GM12878 (cell line): ENCODE results near the gene SHISA9. TPM values are rescaled to one million over a fixed set of nuclear protein-coding genes. Genes with fewer than 3 reads are reported as not detected.

Experiments used
- ATAC-seq: fragments of 200-7000 bp; cut with Tn5 transposase; 3 replicates; pipeline ENCODE4 v1.9.1; 2020; ENCODE audit warnings: mild to moderate bottlenecking, moderate library complexity
- BruUV-seq: library from RNA; stranded (reverse); fragments of 400-500 nt; replicated peaks from 2 replicates; lab custom pipeline; 2021; lab: Mats Ljungman, UMichigan
- CTCF ChIA-PET: fragments of 300-600 bp; sonication (Branson Sonifier 250); formaldehyde crosslinking; extraction: SDS; loops from one replicate; lab custom pipeline; 2021; ENCODE audit warnings: inconsistent platforms; lab: Yijun Ruan, JAX
- POLR2A ChIA-PET: fragments of 350-600 bp; formaldehyde crosslinking; extraction: SDS; loops from one replicate; lab custom pipeline; 2021; ENCODE audit warnings: inconsistent platforms; lab: Charles Lee
- RAD21 ChIA-PET: fragments of 300-600 bp; sonication (Branson Sonifier 250); formaldehyde crosslinking; loops from one replicate; lab custom pipeline; 2023; ENCODE audit warnings: antibody characterized with exemption; ENCODE audit not compliant: unreplicated experiment; lab: Charles Lee
- SMC1A ChIA-PET: fragments of 300-600 bp; sonication (Branson Sonifier 250); formaldehyde crosslinking; loops from one replicate; lab custom pipeline; 2023; ENCODE audit not compliant: unreplicated experiment, uncharacterized antibody; lab: Charles Lee
- DNase-seq: peaks from one replicate; pipeline ENCODE4 v3.0.0-alpha.2; 2011; ENCODE audit warnings: low read depth, low spot score
- FAIRE-seq: peaks from 3 replicates; lab custom pipeline; 2011; peaks lifted over from hg19 to GRCh38; lab: Jason Lieb, UNC
- H2AFZ ChIP-seq: 2 replicates; pipeline ENCODE4 v1.6.0; 2011; ENCODE audit warnings: low read depth, low read length, control low read depth; ENCODE audit not compliant: control insufficient read depth
- H3K27ac ChIP-seq: 2 replicates; pipeline ENCODE4 v1.5.1; 2011; ENCODE audit warnings: control low read depth; ENCODE audit not compliant: control insufficient read depth, insufficient read depth
- H3K27me3 ChIP-seq, 2 experiments: replicated peaks in 1 of 2; 2 replicates each; pipeline versions ENCODE4 v1.6.0 to v1.6.1; 2011; ENCODE audit warnings: low read length in 1 of 2; ENCODE audit not compliant: control insufficient read depth in 2 of 2, insufficient read depth in 2 of 2
- H3K36me3 ChIP-seq, 2 experiments: 2 replicates each; pipeline ENCODE4 v1.5.1; 2011; ENCODE audit warnings: low read length in 1 of 2; ENCODE audit not compliant: control insufficient read depth in 2 of 2, insufficient read depth in 2 of 2
- H3K4me1 ChIP-seq: 2 replicates; pipeline ENCODE4 v1.6.1; 2011; ENCODE audit warnings: mild to moderate bottlenecking, low read length, moderate library complexity, mixed read lengths; ENCODE audit not compliant: control insufficient read depth, insufficient read depth
- H3K4me2 ChIP-seq: 2 replicates; pipeline ENCODE4 v1.6.0; 2011; ENCODE audit warnings: control low read depth; ENCODE audit not compliant: control insufficient read depth, insufficient read depth
- H3K4me3 ChIP-seq: fragments of 200-600 bp; sonication (generic); 2 replicates; pipeline ENCODE4 v1.5.1; 2016
- H3K79me2 ChIP-seq: 2 replicates; pipeline ENCODE4 v1.6.0; 2011; ENCODE audit warnings: low read length; ENCODE audit not compliant: control insufficient read depth, insufficient read depth
- H3K9ac ChIP-seq: 2 replicates; pipeline ENCODE4 v1.8.0; 2011; ENCODE audit warnings: low read length, control low read depth, mixed read lengths; ENCODE audit not compliant: control insufficient read depth, insufficient read depth
- H3K9me3 ChIP-seq: replicated peaks from 3 replicates; pipeline ENCODE4 v1.5.1; 2011; ENCODE audit warnings: mild to moderate bottlenecking, low read length; ENCODE audit not compliant: control insufficient read depth, insufficient read depth
- H4K20me1 ChIP-seq: 2 replicates; pipeline ENCODE4 v1.6.0; 2011; ENCODE audit not compliant: control insufficient read depth, insufficient read depth
- EED ChIP-seq: sonication (generic); IDR thresholded peaks from 2 replicates; pipeline ENCODE4 v1.6.1; 2016; ENCODE audit warnings: antibody characterized with exemption, low read depth
- HCFC1 ChIP-seq: fragments of 150-350 bp; IDR thresholded peaks from 2 replicates; pipeline ENCODE4 v1.6.1; 2014; ENCODE audit warnings: low read length
- MYC ChIP-seq: IDR thresholded peaks from 2 replicates; pipeline ENCODE4 v1.6.1; 2011; ENCODE audit warnings: mild to moderate bottlenecking, low read length, moderate library complexity, inconsistent platforms; ENCODE audit not compliant: insufficient read depth, insufficient replicate concordance, insufficient read length, severe bottlenecking
- NR2C2 ChIP-seq: IDR thresholded peaks from 2 replicates; pipeline ENCODE4 v1.6.1; 2011; ENCODE audit warnings: borderline replicate concordance, low read depth; ENCODE audit not compliant: control insufficient read depth, insufficient read length
- RAD51 ChIP-seq: fragments of 450-650 bp; IDR thresholded peaks from 2 replicates; pipeline ENCODE4 v1.6.1; 2016; ENCODE audit warnings: moderate library complexity, mild to moderate bottlenecking, inconsistent platforms
- SIN3A ChIP-seq: IDR thresholded peaks from 2 replicates; pipeline ENCODE4 v1.6.1; 2012; ENCODE audit warnings: low read depth, low read length, improper control_type of control experiment
- SMARCA5 ChIP-seq: fragments of 450-650 bp; IDR thresholded peaks from 2 replicates; pipeline ENCODE4 v1.6.1; 2017; ENCODE audit warnings: mild to moderate bottlenecking
- ZSCAN29 ChIP-seq: fragments of 450-650 bp; IDR thresholded peaks from 2 replicates; pipeline ENCODE4 v1.6.1; 2017; ENCODE audit warnings: mild to moderate bottlenecking, moderate library complexity
- whole genome bisulfite sequencing: methylation state at CpG from one replicate; pipeline ENCODE4 v1.1.6; 2016; ENCODE audit warnings: low lambda C conversion rate; ENCODE audit not compliant: insufficient replicate concordance, insufficient coverage; ENCODE audit errors: missing lambda C conversion rate; 5-methylcytosine and 5-hydroxymethylcytosine counted together
- in situ Hi-C: fragments of 300-500 bp; cut with MboI; formaldehyde crosslinking; loops from 9 replicates; pipeline ENCODE4 v1.14.3; 2018; ENCODE audit warnings: mixed read lengths
- intact Hi-C: fragments of 100-400 bp; cut with micrococcal nuclease; formaldehyde crosslinking; loops from one replicate; pipeline ENCODE4 v1.14.2; 2022; ENCODE audit not compliant: unreplicated experiment
- polyA plus RNA-seq, 11 experiments: library from polyadenylated mRNA; depleted of rRNA in 4 of 11; unstranded in 6 of 11; stranded (reverse) in 5 of 11; fragments of >200 nt; fragmentation: Nextera tagmentation in 4 of 11; fragmentation: Illumina TruSeq in 1 of 11; extraction: Ambion mirVana in 4 of 11; extraction: Trizol in 1 of 11; gene quantifications; 1 replicate in 1 of 11; 2 replicates in 10 of 11; pipeline versions ENCODE4 v1.2.1 to v1.2.3, GENCODE V29; 2011 to 2016; ENCODE audit warnings: inconsistent platforms in 2 of 11, missing spikeins in 2 of 11, low read depth in 1 of 11
- total RNA-seq, 4 experiments: library from RNA; depleted of rRNA in 3 of 4; stranded (reverse); fragments of >200 nt in 3 of 4; fragmentation: Illumina TruSeq in 1 of 4; extraction: Trizol in 1 of 4; gene quantifications; 2 replicates each; pipeline versions ENCODE4 v1.2.1 to v1.2.3, GENCODE V29; 2013 to 2021
- TF ChIP-seq, protein P1 (sequence below): IDR thresholded peaks from 2 replicates; pipeline ENCODE4 v1.6.1; 2011; ENCODE audit warnings: mild to moderate bottlenecking, low read depth, low read length, moderate library complexity; ENCODE audit not compliant: insufficient replicate concordance
- TF ChIP-seq, protein P2 (sequence below): IDR thresholded peaks from 2 replicates; pipeline ENCODE4 v1.6.1; 2011; ENCODE audit warnings: borderline replicate concordance, low read depth, mild to moderate bottlenecking, moderate library complexity, mixed read lengths, low read length; ENCODE audit not compliant: insufficient read depth; ENCODE audit errors: extremely low read length
- TF ChIP-seq, protein P3 (sequence below): fragments of 150-350 bp; IDR thresholded peaks from 2 replicates; pipeline ENCODE4 v1.6.1; 2014; ENCODE audit warnings: mild to moderate bottlenecking, low read depth, low read length
- TF ChIP-seq, protein P4 (sequence below): fragments of 450-650 bp; formaldehyde crosslinking; IDR thresholded peaks from 2 replicates; pipeline ENCODE4 v1.4.0; 2022; ENCODE audit warnings: mild to moderate bottlenecking, moderate library complexity
- TF ChIP-seq, protein P5 (sequence below): fragments of 450-650 bp; IDR thresholded peaks from 2 replicates; pipeline ENCODE4 v1.6.1; 2014; ENCODE audit warnings: mild to moderate bottlenecking

The SHISA9 gene
- total and polyA plus RNA-seq, 10 of the 15 experiments (the other 5 are each of a cell fraction or from before 2014, with no cell fraction given) = 0.03 to 25.5 (median 0.07) TPM

DNA sequence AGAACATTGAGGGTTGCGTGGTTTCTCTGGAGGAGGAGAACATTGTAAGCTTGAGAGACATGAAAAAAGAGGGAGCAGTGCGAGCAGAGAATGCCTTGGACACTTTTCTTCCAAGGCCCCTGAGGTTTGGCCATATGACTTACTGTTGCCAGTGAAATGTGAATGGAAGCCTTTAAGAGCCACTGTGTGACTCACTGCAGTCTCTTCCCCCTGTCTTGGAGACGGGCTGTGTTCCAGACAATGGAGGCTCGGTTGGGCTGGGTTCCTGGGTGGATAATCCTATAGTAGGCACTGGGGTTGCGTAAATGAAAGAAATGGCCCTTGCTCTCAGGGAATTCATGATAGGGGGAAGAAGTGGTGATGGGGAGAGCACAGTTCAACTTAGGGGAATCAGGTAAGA is 75.5 kb downstream of the SHISA9 start:
- in situ Hi-C loops = no loop called here
- no peak overlapping the region for H3K9ac ChIP-seq
- H3K27me3 ChIP-seq = no peaks in the 10 kb centered on the region
- ATAC-seq (no peak), DNase-seq (no peak)
- ChIA-PET POLR2A (no interaction called here), RAD21 (no interaction called here)
- WGBS = 32% methylated on average over 5 of the region's 5 CpGs
- H3K36me3 ChIP-seq = no peaks in the 10 kb centered on the region
- H3K79me2 ChIP-seq = no peaks in the 10 kb centered on the region
- no TSS peak for BruUV-seq
- no peak overlapping the region for H3K4me2 ChIP-seq
- TF ChIP-seq RAD51 (no peak), SMARCA5 (no peak), NR2C2 (no peak), HCFC1 (no peak), MYC (no peak), ZSCAN29 (no peak), SIN3A (no peak), EED (no peak)
- TF ChIP-seq, protein P1, sequence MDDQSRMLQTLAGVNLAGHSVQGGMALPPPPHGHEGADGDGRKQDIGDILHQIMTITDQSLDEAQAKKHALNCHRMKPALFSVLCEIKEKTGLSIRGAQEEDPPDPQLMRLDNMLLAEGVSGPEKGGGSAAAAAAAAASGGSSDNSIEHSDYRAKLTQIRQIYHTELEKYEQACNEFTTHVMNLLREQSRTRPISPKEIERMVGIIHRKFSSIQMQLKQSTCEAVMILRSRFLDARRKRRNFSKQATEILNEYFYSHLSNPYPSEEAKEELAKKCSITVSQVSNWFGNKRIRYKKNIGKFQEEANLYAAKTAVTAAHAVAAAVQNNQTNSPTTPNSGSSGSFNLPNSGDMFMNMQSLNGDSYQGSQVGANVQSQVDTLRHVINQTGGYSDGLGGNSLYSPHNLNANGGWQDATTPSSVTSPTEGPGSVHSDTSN = no peak
- TF ChIP-seq, protein P2, sequence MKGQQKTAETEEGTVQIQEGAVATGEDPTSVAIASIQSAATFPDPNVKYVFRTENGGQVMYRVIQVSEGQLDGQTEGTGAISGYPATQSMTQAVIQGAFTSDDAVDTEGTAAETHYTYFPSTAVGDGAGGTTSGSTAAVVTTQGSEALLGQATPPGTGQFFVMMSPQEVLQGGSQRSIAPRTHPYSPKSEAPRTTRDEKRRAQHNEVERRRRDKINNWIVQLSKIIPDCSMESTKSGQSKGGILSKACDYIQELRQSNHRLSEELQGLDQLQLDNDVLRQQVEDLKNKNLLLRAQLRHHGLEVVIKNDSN = no peak
- TF ChIP-seq, protein P3, sequence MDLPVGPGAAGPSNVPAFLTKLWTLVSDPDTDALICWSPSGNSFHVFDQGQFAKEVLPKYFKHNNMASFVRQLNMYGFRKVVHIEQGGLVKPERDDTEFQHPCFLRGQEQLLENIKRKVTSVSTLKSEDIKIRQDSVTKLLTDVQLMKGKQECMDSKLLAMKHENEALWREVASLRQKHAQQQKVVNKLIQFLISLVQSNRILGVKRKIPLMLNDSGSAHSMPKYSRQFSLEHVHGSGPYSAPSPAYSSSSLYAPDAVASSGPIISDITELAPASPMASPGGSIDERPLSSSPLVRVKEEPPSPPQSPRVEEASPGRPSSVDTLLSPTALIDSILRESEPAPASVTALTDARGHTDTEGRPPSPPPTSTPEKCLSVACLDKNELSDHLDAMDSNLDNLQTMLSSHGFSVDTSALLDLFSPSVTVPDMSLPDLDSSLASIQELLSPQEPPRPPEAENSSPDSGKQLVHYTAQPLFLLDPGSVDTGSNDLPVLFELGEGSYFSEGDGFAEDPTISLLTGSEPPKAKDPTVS = no peak
- TF ChIP-seq, protein P4, sequence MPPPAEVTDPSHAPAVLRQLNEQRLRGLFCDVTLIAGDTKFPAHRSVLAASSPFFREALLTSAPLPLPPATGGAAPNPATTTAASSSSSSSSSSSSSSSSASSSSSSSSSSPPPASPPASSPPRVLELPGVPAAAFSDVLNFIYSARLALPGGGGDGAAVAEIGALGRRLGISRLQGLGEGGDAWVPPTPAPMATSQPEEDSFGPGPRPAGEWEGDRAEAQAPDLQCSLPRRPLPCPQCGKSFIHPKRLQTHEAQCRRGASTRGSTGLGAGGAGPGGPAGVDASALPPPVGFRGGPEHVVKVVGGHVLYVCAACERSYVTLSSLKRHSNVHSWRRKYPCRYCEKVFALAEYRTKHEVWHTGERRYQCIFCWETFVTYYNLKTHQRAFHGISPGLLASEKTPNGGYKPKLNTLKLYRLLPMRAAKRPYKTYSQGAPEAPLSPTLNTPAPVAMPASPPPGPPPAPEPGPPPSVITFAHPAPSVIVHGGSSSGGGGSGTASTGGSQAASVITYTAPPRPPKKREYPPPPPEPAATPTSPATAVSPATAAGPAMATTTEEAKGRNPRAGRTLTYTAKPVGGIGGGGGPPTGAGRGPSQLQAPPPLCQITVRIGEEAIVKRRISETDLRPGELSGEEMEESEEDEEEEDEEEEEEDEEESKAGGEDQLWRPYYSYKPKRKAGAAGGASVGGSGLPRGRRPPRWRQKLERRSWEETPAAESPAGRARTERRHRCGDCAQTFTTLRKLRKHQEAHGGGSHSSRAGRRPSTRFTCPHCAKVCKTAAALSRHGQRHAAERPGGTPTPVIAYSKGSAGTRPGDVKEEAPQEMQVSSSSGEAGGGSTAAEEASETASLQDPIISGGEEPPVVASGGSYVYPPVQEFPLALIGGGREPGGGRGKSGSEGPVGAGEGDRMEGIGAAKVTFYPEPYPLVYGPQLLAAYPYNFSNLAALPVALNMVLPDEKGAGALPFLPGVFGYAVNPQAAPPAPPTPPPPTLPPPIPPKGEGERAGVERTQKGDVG (CRISPR knock-in tag) = no peak
- TF ChIP-seq, protein P5, sequence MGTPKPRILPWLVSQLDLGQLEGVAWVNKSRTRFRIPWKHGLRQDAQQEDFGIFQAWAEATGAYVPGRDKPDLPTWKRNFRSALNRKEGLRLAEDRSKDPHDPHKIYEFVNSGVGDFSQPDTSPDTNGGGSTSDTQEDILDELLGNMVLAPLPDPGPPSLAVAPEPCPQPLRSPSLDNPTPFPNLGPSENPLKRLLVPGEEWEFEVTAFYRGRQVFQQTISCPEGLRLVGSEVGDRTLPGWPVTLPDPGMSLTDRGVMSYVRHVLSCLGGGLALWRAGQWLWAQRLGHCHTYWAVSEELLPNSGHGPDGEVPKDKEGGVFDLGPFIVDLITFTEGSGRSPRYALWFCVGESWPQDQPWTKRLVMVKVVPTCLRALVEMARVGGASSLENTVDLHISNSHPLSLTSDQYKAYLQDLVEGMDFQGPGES = no peak
- TF ChIP-seq, all 136 proteins: peak for 0
- SMC1A ChIA-PET = interaction anchor here (0.8 kb wide), 1 partner anchor 205 kb away, joined by 3 read pairs; no protein-coding TSS in a partner anchor
- intact Hi-C loops = no loop called here
- H3K9me3 ChIP-seq = no peaks in the 10 kb centered on the region
- CTCF ChIA-PET = no interaction called here
- H3K27ac ChIP-seq = no peak overlapping the region
- H4K20me1 ChIP-seq = no peaks in the 10 kb centered on the region
- H3K4me1 ChIP-seq = no peaks in the 10 kb centered on the region
- H2AFZ ChIP-seq = no peak overlapping the region
- no peak overlapping the region for H3K4me3 ChIP-seq
- FAIRE-seq = no peak
